CD4-positive, alpha-beta T cell (primary cell): Measurements from ENCODE around the gene PNKD. TPM values are rescaled to one million over a fixed set of nuclear protein-coding genes. Genes with fewer than 3 reads are reported as not detected.

ENCODE experiments used
- ATAC-seq: fragments of 200-7000 bp; cut with Tn5 transposase; one replicate; pipeline ENCODE4 v1.10.0; 2022; ENCODE audit warnings: mild to moderate bottlenecking; ENCODE audit not compliant: poor library complexity
- CTCF ChIA-PET: fragments of 350-600 bp; sonication (Branson Sonifier 250); formaldehyde crosslinking; loops from one replicate; lab custom pipeline; 2021; ENCODE audit warnings: antibody characterized with exemption, inconsistent platforms; lab: Charles Lee
- POLR2A ChIA-PET: fragments of 350-600 bp; sonication (Branson Sonifier 250); formaldehyde crosslinking; loops from one replicate; lab custom pipeline; 2021; ENCODE audit warnings: antibody characterized with exemption, inconsistent platforms; lab: Charles Lee
- DNase-seq, 14 experiments: peaks; one replicate each; pipeline ENCODE4 v3.0.0-alpha.2; 2013 to 2020; ENCODE audit warnings: mixed read lengths in 2 of 14
- H3K27ac ChIP-seq, 2 donors: one replicate each; pipeline versions ENCODE4 v1.5.1 to v1.7.0; 2013; ENCODE audit warnings: low read length in 2 of 2, low read depth in 1 of 2, mild to moderate bottlenecking in 1 of 2
- H3K27me3 ChIP-seq, 2 experiments: 1 replicate in 1 of 2; 2 replicates in 1 of 2; pipeline versions ENCODE4 v1.6.1 to v1.7.0; 2013; ENCODE audit warnings: low read length in 2 of 2, control low read depth in 1 of 2, mild to moderate bottlenecking in 1 of 2, moderate library complexity in 1 of 2; ENCODE audit not compliant: insufficient read depth in 2 of 2, control insufficient read depth in 1 of 2
- H3K36me3 ChIP-seq: one replicate; pipeline ENCODE4 v1.6.1; 2013; ENCODE audit warnings: low read length, control low read depth; ENCODE audit not compliant: insufficient read depth
- H3K4me1 ChIP-seq: one replicate; pipeline ENCODE4 v1.6.1; 2013; ENCODE audit warnings: low read length, control low read depth; ENCODE audit not compliant: insufficient read depth
- H3K4me3 ChIP-seq: one replicate; pipeline ENCODE4 v1.5.1; 2013; ENCODE audit warnings: mild to moderate bottlenecking, low read length, moderate library complexity
- H3K9me3 ChIP-seq, 2 experiments: 1 replicate in 1 of 2; 2 replicates in 1 of 2; pipeline versions ENCODE4 v1.6.1 to v1.7.0; 2013; ENCODE audit warnings: low read length in 2 of 2, mild to moderate bottlenecking in 2 of 2, control low read depth in 1 of 2, moderate library complexity in 1 of 2; ENCODE audit not compliant: control insufficient read depth in 1 of 2, insufficient read depth in 1 of 2
- H3K27ac Mint-ChIP-seq: one replicate; pipeline ENCODE4 v1.8.0; 2020; ENCODE audit warnings: mixed read lengths
- H3K27me3 Mint-ChIP-seq: one replicate; pipeline ENCODE4 v1.8.0; 2021; ENCODE audit warnings: mixed read lengths
- H3K36me3 Mint-ChIP-seq: one replicate; pipeline ENCODE4 v1.8.0; 2021; ENCODE audit warnings: low read depth, mixed read lengths
- H3K4me1 Mint-ChIP-seq: one replicate; pipeline ENCODE4 v1.8.0; 2021; ENCODE audit warnings: low read depth, mixed read lengths
- H3K4me3 Mint-ChIP-seq: one replicate; pipeline ENCODE4 v1.8.0; 2020; ENCODE audit warnings: mild to moderate bottlenecking, mixed read lengths
- H3K9me3 Mint-ChIP-seq: one replicate; pipeline ENCODE4 v1.8.0; 2020; ENCODE audit warnings: mixed read lengths
- CTCF ChIP-seq: fragments of 200-600 bp; IDR thresholded peaks from one replicate; pipeline ENCODE4 v1.8.0; 2022; ENCODE audit warnings: antibody characterized with exemption, mild to moderate bottlenecking
- intact Hi-C, 2 experiments: fragments of 100-400 bp; cut with DNase I in 1 of 2; cut with micrococcal nuclease in 1 of 2; formaldehyde crosslinking; loops; one replicate each; pipeline versions ENCODE4 v1.15.1 to v1.9.0; 2023 to 2025; cut with DNase I, micrococcal nuclease
- total RNA-seq, 174 experiments: library from RNA in 2 of 174; stranded (reverse) in 2 of 174; gene quantifications; one replicate each; pipeline ENCODE4 v1.2.3 and lab custom pipeline; 2021 to 2026

PNKD gene
- total RNA-seq, 2 experiments from 2014 or later = 9.2 to 10.6 TPM

DNA sequence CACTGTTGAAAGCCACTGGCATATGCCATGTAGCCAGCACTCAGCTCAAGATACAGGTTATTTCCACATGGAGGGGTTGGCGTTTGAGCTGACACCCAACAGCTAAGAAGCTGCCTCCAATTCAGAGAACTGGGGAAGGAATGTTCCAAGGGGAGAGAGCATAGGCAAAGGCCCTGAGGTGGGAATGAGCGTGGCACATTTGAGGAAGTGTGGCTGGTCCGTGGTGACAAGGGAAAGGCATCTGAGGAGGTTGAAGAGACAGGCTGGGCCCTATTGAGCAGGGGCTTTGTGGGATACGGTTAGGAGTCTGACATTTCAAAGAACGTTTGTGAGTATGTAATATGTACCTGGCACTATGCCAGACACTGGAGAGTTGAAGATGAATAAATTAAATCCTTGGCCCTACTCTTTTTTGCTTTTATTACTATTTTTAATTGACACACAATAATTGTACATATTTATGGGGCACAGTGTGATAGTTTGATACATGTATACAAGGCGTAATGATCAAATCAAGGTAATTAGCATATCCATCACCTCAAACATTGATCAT, 49.6 kb downstream of the PNKD start:
- no peak for TF ChIP-seq CTCF
- Histone ChIP-seq H3K36me3 (no peaks in the 10 kb centered on the region), H3K9me3 (no peaks in the 10 kb centered on the region), H3K27me3 (no peaks in the 10 kb centered on the region), H3K4me3 (no peak overlapping the region), H3K27ac (no peak overlapping the region), H3K4me1 (peaks cover 64% of the 10 kb centered on the region)
- POLR2A ChIA-PET = no interaction called here
- DNase-seq = no peak
- peaks cover 71% of the 10 kb centered on the region for H3K4me1 Mint-ChIP-seq
- H3K27ac Mint-ChIP-seq = peak overlapping the region; percentile 56
- ATAC-seq = no peak
- no peaks in the 10 kb centered on the region for H3K27me3 Mint-ChIP-seq
- H3K4me3 Mint-ChIP-seq = no peak overlapping the region
- CTCF ChIA-PET = interaction anchor here (0.7 to 1.1 kb wide), 2 partner anchors 16 to 36 kb away, joined by 4 read pairs; no protein-coding TSS in a partner anchor
- no peaks in the 10 kb centered on the region for H3K9me3 Mint-ChIP-seq
- intact Hi-C loops = no loop called here
- H3K36me3 Mint-ChIP-seq = peaks cover 4% of the 10 kb centered on the region

GRCh38 chr2:218320704-218321336, 50.5 kb downstream of the PNKD start:
- peak overlapping the region; percentile 56 for H3K27ac Mint-ChIP-seq
- Histone ChIP-seq H3K27me3 (no peaks in the 10 kb centered on the region), H3K36me3 (no peaks in the 10 kb centered on the region), H3K9me3 (no peaks in the 10 kb centered on the region), H3K4me1 (peaks cover 58% of the 10 kb centered on the region), H3K4me3 (no peak overlapping the region), H3K27ac (no peak overlapping the region)
- intact Hi-C loops = no loop called here
- ATAC-seq = no peak
- DNase-seq = no peak
- H3K4me3 Mint-ChIP-seq = peak overlapping the region; percentile 39
- ChIA-PET CTCF (no interaction called here), POLR2A (interaction anchor here (1.3 kb wide), 1 partner anchor 73 kb away, joined by 3 read pairs; no protein-coding TSS in a partner anchor)
- H3K36me3 Mint-ChIP-seq = peaks cover 4% of the 10 kb centered on the region
- no peaks in the 10 kb centered on the region for H3K9me3 Mint-ChIP-seq
- TF ChIP-seq CTCF = no peak
- H3K27me3 Mint-ChIP-seq = no peaks in the 10 kb centered on the region
- peaks cover 69% of the 10 kb centered on the region for H3K4me1 Mint-ChIP-seq

DNA sequence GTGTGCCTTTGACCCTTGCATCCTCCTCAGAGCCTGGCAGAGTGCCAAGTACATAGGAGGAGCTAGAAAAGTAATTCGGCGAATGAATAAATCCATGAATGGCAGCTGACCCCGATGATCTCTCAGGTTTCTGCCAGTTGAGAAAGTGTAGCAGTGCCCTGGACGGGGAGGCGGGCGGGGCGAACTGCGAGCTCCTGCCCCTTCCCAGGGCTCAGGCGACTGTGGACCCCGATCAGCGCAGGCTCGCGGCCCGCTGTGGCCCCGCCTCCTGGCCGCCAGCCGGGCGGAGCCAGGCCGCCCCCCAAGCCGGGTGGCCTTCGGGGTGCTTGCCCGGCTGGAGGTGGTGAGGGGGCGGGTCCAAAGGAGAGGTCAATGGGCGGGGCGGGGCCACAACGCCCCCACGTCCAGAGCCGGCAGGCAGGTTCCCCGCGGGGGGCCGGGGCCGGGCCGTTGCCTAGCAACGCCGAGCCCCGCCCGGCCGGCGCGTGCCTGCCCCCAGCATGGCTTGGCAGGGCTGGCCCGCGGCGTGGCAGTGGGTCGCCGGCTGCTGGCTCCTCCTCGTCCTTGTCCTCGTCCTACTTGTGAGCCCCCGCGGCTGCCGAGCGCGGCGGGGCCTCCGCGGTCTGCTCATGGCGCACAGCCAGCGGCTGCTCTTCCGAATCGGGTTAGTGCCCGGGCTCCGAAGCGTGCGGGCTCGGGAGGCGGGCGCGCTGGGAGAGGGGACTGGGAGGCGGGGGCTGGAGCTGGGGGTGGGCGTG, 52.6 kb downstream of the PNKD start:
- Histone ChIP-seq H3K27ac (no peak overlapping the region), H3K4me1 (peaks cover 52% of the 10 kb centered on the region), H3K27me3 (no peaks in the 10 kb centered on the region), H3K36me3 (no peaks in the 10 kb centered on the region), H3K4me3 (peak overlapping the region; percentile 50), H3K9me3 (no peaks in the 10 kb centered on the region)
- peak overlapping the region; percentile 76 for H3K27ac Mint-ChIP-seq
- ATAC-seq (peak; percentile 65), DNase-seq (peak in 12 of 14 experiments; percentile 19 to 76 (median 36))
- peaks cover 66% of the 10 kb centered on the region for H3K4me1 Mint-ChIP-seq
- no peak for TF ChIP-seq CTCF
- no peaks in the 10 kb centered on the region for H3K36me3 Mint-ChIP-seq
- intact Hi-C loops = no loop called here
- ChIA-PET CTCF (interaction anchor here (0.8 to 0.9 kb wide), 2 partner anchors 34 to 73 kb away, joined by 3 read pairs; partner anchors contain the start of gene CATIP), POLR2A (interaction anchor here (0.6 to 2.0 kb wide), 9 partner anchors 9 to 118 kb away, joined by 3 to 8 read pairs (median 3); partner anchors contain the start of genes AAMP, CATIP and PNKD)
- no peaks in the 10 kb centered on the region for H3K27me3 Mint-ChIP-seq
- no peaks in the 10 kb centered on the region for H3K9me3 Mint-ChIP-seq
- H3K4me3 Mint-ChIP-seq = peak overlapping the region; percentile 90
